SK-N-SH treated with all-trans-retinoic acid at 6 μM for 48 hours (cell line): ENCODE results near the gene ENO2.

ENCODE experiments used
- ATAC-seq: fragments of 200-7000 bp; cut with Tn5 transposase; 3 replicates; pipeline ENCODE4 v1.9.1; 2020; ENCODE audit warnings: mild to moderate bottlenecking, moderate library complexity
- ARNTL ChIP-seq: fragments of 450-650 bp; formaldehyde crosslinking; IDR thresholded peaks from 2 replicates; pipeline ENCODE4 v1.5.0; 2020; ENCODE audit warnings: low read depth, mild to moderate bottlenecking, moderate library complexity, borderline replicate concordance
- BACH2 ChIP-seq: fragments of 250-450 bp; sonication (Bioruptor Pico); IDR thresholded peaks from 2 replicates; pipeline ENCODE4 v1.9.0; 2021; ENCODE audit warnings: mild to moderate bottlenecking, borderline replicate concordance
- CSDC2 ChIP-seq: fragments of 250-450 bp; sonication (Bioruptor Pico); IDR thresholded peaks from 2 replicates; pipeline ENCODE4 v1.5.0; 2020; ENCODE audit warnings: mild to moderate bottlenecking, moderate library complexity
- ESRRG ChIP-seq: fragments of 250-450 bp; sonication (Bioruptor Pico); IDR thresholded peaks from 2 replicates; pipeline ENCODE4 v1.6.1; 2021; ENCODE audit warnings: mild to moderate bottlenecking
- GLIS3 ChIP-seq: fragments of 250-450 bp; sonication (Bioruptor Pico); IDR thresholded peaks from 2 replicates; pipeline ENCODE4 v1.5.0; 2020; ENCODE audit warnings: mild to moderate bottlenecking, moderate library complexity
- ISL1 ChIP-seq: fragments of 250-450 bp; sonication (Bioruptor Pico); IDR thresholded peaks from 2 replicates; pipeline ENCODE4 v2.1.2; 2022; ENCODE audit warnings: mild to moderate bottlenecking, moderate library complexity
- PPARA ChIP-seq: fragments of 250-450 bp; sonication (Bioruptor Pico); IDR thresholded peaks from 2 replicates; pipeline ENCODE4 v1.5.0; 2020; ENCODE audit warnings: mild to moderate bottlenecking, borderline replicate concordance
- RARB ChIP-seq: fragments of 250-450 bp; sonication (Bioruptor Pico); IDR thresholded peaks from 2 replicates; pipeline ENCODE4 v1.8.0; 2021; ENCODE audit warnings: mild to moderate bottlenecking, moderate library complexity
- SNAI2 ChIP-seq: fragments of 250-450 bp; sonication (Bioruptor Pico); IDR thresholded peaks from 2 replicates; pipeline ENCODE4 v1.5.0; 2020; ENCODE audit warnings: mild to moderate bottlenecking, moderate library complexity
- TCF4 ChIP-seq: fragments of 250-450 bp; sonication (Bioruptor Pico); IDR thresholded peaks from 2 replicates; pipeline ENCODE4 v1.8.0; 2021; ENCODE audit warnings: mild to moderate bottlenecking, moderate library complexity, borderline replicate concordance
- TOX ChIP-seq: fragments of 250-450 bp; sonication (Bioruptor Pico); IDR thresholded peaks from 2 replicates; pipeline ENCODE4 v1.8.0; 2021; ENCODE audit warnings: mild to moderate bottlenecking, moderate library complexity, borderline replicate concordance
- ZC3H10 ChIP-seq: fragments of 250-450 bp; sonication (Bioruptor Pico); IDR thresholded peaks from 2 replicates; pipeline ENCODE4 v1.5.1; 2021; ENCODE audit warnings: mild to moderate bottlenecking, moderate library complexity
- ZFP3 ChIP-seq: fragments of 250-450 bp; sonication (Bioruptor Pico); IDR thresholded peaks from 2 replicates; pipeline ENCODE4 v1.5.0; 2020; ENCODE audit warnings: mild to moderate bottlenecking, moderate library complexity
- ZFP30 ChIP-seq: fragments of 450-650 bp; formaldehyde crosslinking; IDR thresholded peaks from 2 replicates; pipeline ENCODE4 v1.5.0; 2022; ENCODE audit warnings: mild to moderate bottlenecking, moderate library complexity
- ZNF565 ChIP-seq: fragments of 450-650 bp; formaldehyde crosslinking; conservative IDR thresholded peaks from 2 replicates; pipeline ENCODE4 v1.5.0; 2020; ENCODE audit warnings: low read depth, mild to moderate bottlenecking, moderate library complexity
- ZNF70 ChIP-seq: fragments of 450-650 bp; formaldehyde crosslinking; IDR thresholded peaks from 2 replicates; pipeline ENCODE4 v1.5.0; 2020; ENCODE audit warnings: mild to moderate bottlenecking, moderate library complexity
- ZNF8 ChIP-seq: fragments of 450-650 bp; formaldehyde crosslinking; IDR thresholded peaks from 2 replicates; pipeline ENCODE4 v1.5.0; 2020; ENCODE audit warnings: mild to moderate bottlenecking, moderate library complexity
- TF ChIP-seq, protein P1 (sequence below): fragments of 250-450 bp; sonication (Bioruptor Pico); IDR thresholded peaks from 2 replicates; pipeline ENCODE4 v1.5.0; 2020; ENCODE audit warnings: mild to moderate bottlenecking, moderate library complexity
- TF ChIP-seq, protein P2 (sequence below): fragments of 250-450 bp; sonication (Bioruptor Pico); IDR thresholded peaks from 2 replicates; pipeline ENCODE4 v1.5.1; 2020; ENCODE audit warnings: low read depth, mild to moderate bottlenecking, moderate library complexity
- TF ChIP-seq, protein P3 (sequence below): fragments of 250-450 bp; sonication (Bioruptor Pico); IDR thresholded peaks from 2 replicates; pipeline ENCODE4 v1.8.0; 2021; ENCODE audit warnings: low read depth, mild to moderate bottlenecking, moderate library complexity, borderline replicate concordance
- TF ChIP-seq, protein P4 (sequence below): fragments of 250-450 bp; sonication (Bioruptor Pico); IDR thresholded peaks from 2 replicates; pipeline ENCODE4 v1.8.0; 2020; ENCODE audit warnings: mild to moderate bottlenecking, moderate library complexity, borderline replicate concordance

ENO2 gene

DNA sequence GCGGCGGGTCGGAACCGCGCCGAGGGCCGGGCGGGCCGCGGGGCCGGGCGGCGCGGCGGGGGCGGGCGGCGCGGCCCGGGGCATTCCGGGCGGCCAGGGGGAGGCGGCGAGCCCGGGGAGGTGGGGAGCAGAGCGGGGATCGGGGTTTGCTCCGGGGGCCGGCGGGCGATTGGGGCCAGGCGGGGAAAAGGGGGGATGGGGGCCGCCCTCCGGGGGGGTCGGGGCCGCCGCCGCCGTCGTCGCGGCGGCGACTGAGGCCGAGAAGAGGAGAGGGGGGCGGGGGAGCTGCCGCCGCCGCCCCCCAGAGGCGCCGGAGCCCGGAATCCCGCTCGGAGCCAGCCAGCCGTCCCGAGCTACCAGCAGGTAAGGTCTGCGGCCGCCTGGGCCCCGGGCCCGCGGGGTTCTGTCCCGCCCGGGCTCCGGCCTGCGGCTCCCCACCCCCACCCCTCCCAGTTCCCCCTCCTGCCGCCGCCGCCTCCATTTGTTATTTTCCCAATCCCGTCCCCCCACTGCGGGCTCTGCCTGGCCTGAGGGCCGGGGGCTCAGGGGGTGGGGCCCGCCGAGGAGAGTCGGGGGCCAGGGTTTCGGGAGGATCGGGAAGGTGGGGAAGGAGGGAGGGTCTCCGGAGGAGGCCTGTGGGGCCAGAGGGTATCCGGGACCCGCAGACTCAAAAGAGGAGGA, 13.8 kb downstream of the ENO2 start:
- no peak for TF ChIP-seq PPARA (CRISPR knock-in tag)
- no peak for TF ChIP-seq TOX (CRISPR knock-in tag)
- TF ChIP-seq ESRRG = no peak
- no peak for TF ChIP-seq ISL1 (CRISPR knock-in tag)
- no peak for TF ChIP-seq CSDC2
- TF ChIP-seq ZC3H10 (CRISPR knock-in tag) = no peak
- no peak for TF ChIP-seq RARB (CRISPR knock-in tag)
- no peak for ATAC-seq

DNA sequence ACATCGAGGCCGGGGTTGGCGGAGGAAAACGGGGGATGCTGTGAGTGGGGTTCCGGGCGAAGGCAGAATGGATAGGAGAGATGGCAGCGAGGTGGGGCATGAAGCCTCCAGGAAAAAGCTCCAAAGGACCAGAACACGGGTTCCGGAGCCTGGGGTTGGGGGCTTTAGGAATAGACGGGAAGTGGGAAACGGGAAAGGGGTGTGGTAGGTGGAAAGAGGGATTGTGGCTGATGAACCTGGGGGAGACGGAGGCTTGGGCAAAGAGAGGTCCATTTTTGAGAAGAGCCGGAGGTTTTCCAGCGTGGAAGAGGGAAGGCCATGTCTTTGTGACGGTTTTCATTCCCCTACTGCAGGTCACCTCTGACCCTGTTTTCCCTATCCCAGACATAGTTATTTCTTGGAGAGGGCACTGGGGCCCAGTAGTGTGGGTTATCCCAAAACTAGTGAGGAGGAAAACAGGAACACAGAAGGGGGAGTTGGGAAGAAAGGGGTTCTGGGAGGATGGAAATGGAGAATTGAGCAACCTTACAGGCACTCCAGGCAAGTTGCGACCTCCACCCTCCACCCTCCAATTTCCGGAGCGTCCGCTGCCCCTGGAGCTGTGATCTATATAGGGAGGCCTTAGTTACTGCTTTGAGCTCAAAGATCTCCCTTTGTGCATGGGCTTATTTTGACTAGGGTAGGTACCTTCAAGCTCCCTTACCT, 14.5 kb downstream of the ENO2 start:
- no peak for ATAC-seq
- no peak for TF ChIP-seq ZFP30
- TF ChIP-seq, protein P1, sequence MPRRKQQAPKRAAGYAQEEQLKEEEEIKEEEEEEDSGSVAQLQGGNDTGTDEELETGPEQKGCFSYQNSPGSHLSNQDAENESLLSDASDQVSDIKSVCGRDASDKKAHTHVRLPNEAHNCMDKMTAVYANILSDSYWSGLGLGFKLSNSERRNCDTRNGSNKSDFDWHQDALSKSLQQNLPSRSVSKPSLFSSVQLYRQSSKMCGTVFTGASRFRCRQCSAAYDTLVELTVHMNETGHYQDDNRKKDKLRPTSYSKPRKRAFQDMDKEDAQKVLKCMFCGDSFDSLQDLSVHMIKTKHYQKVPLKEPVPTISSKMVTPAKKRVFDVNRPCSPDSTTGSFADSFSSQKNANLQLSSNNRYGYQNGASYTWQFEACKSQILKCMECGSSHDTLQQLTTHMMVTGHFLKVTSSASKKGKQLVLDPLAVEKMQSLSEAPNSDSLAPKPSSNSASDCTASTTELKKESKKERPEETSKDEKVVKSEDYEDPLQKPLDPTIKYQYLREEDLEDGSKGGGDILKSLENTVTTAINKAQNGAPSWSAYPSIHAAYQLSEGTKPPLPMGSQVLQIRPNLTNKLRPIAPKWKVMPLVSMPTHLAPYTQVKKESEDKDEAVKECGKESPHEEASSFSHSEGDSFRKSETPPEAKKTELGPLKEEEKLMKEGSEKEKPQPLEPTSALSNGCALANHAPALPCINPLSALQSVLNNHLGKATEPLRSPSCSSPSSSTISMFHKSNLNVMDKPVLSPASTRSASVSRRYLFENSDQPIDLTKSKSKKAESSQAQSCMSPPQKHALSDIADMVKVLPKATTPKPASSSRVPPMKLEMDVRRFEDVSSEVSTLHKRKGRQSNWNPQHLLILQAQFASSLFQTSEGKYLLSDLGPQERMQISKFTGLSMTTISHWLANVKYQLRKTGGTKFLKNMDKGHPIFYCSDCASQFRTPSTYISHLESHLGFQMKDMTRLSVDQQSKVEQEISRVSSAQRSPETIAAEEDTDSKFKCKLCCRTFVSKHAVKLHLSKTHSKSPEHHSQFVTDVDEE = no peak
- TF ChIP-seq, protein P2, sequence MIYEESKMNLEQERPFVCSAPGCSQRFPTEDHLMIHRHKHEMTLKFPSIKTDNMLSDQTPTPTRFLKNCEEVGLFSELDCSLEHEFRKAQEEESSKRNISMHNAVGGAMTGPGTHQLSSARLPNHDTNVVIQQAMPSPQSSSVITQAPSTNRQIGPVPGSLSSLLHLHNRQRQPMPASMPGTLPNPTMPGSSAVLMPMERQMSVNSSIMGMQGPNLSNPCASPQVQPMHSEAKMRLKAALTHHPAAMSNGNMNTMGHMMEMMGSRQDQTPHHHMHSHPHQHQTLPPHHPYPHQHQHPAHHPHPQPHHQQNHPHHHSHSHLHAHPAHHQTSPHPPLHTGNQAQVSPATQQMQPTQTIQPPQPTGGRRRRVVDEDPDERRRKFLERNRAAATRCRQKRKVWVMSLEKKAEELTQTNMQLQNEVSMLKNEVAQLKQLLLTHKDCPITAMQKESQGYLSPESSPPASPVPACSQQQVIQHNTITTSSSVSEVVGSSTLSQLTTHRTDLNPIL (CRISPR knock-in tag) = no peak
- TF ChIP-seq ESRRG = no peak
- TF ChIP-seq ZNF70 (CRISPR knock-in tag) = no peak
- TF ChIP-seq ZNF8 (CRISPR knock-in tag) = no peak
- no peak for TF ChIP-seq GLIS3
- TF ChIP-seq ZC3H10 (CRISPR knock-in tag) = no peak
- no peak for TF ChIP-seq ZNF565
- TF ChIP-seq ARNTL = no peak
- TF ChIP-seq, protein P3, sequence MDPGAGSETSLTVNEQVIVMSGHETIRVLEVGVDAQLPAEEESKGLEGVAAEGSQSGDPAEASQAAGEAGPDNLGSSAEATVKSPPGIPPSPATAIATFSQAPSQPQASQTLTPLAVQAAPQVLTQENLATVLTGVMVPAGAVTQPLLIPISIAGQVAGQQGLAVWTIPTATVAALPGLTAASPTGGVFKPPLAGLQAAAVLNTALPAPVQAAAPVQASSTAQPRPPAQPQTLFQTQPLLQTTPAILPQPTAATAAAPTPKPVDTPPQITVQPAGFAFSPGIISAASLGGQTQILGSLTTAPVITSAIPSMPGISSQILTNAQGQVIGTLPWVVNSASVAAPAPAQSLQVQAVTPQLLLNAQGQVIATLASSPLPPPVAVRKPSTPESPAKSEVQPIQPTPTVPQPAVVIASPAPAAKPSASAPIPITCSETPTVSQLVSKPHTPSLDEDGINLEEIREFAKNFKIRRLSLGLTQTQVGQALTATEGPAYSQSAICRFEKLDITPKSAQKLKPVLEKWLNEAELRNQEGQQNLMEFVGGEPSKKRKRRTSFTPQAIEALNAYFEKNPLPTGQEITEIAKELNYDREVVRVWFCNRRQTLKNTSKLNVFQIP = no peak
- TF ChIP-seq PPARA (CRISPR knock-in tag) = no peak
- TF ChIP-seq SNAI2 = no peak
- TF ChIP-seq CSDC2 = no peak
- no peak for TF ChIP-seq TOX (CRISPR knock-in tag)
- TF ChIP-seq RARB (CRISPR knock-in tag) = no peak
- TF ChIP-seq ZFP3 (CRISPR knock-in tag) = no peak
- TF ChIP-seq, protein P4, sequence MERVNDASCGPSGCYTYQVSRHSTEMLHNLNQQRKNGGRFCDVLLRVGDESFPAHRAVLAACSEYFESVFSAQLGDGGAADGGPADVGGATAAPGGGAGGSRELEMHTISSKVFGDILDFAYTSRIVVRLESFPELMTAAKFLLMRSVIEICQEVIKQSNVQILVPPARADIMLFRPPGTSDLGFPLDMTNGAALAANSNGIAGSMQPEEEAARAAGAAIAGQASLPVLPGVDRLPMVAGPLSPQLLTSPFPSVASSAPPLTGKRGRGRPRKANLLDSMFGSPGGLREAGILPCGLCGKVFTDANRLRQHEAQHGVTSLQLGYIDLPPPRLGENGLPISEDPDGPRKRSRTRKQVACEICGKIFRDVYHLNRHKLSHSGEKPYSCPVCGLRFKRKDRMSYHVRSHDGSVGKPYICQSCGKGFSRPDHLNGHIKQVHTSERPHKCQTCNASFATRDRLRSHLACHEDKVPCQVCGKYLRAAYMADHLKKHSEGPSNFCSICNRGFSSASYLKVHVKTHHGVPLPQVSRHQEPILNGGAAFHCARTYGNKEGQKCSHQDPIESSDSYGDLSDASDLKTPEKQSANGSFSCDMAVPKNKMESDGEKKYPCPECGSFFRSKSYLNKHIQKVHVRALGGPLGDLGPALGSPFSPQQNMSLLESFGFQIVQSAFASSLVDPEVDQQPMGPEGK (CRISPR knock-in tag) = no peak
- TF ChIP-seq BACH2 (CRISPR knock-in tag) = no peak

DNA sequence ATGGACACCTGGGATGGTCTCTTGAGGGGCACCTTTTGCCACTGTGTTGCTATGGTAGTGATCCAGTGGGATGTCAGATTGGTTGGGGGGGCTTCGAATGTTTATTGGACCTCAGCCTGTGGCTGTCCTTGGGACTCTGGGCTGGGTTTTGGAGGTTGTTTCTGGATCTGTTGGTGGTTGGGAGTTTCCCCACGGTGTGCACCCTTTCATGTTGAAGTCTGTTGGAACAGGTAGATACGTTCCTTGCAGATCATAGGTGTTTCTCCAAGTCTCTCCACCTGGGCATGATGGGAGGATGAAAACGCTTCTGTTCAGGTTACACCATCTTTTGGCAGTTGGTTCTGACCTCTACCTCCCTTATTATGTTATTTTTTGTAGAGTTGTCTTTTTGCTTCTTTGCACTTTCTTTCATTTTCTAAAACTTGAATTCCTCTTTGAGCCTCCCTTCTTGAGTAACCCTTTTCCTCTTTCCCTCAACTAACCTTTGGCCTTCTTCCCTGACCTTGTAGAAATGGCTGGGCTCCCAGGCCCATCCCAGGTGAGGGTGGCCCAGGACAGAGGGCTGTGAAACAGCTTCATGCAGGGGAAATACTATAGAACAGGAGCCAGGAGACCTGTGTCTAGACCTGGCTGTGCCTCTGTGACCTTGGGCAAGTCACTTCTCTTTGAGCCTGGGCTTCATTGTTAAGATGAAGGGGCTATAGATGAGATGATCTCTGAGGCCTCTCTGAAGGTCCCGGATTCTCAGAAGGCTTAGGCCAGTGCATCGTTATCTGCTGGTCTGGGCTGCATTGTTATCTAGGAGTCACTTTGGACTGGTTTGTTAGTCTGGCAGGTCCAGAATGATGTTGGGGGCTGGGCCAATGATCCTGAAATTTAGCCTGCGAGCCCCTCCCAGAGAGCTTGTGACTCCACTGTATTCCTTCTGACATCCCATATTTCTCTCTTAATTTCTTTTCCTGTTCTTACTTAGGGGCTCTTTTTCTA, 15.4 kb downstream of the ENO2 start:
- TF ChIP-seq TCF4 = no peak
- TF ChIP-seq ESRRG = no peak
- ATAC-seq = no peak
